ENCODE results near the gene NKG7.

The NKG7 gene

DNA sequence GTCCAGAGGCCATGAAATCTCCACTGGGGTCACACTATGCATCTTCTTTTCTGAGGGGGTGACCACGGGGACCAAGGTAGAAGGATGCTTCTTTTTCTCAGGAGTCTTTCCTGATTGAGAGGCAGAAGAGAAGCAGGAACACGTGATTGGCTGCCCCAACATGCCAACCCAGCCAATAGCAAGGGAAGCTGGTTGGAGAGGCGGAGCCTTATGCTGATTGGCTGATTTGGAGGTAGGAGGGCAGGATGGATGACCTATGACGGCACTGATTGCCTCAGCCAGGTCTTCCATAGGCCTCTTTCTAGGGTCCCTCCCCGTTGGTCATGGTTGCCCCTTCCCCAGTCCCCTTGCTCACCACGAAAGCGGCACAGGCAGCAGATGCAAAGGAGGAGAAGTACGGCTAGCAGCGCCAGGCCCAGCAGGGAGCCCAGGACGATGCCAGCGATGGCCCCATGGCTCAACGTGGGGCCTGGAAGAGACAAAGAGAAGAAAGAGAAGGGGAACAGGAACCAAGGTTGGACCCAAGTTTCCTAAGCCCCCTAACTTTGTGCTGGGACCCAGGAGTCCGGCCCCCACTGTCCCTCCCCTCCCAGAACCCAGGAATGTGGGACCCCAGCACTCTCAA lies 38.5 kb downstream of the NKG7 start:
- no peak for DNase-seq

DNA sequence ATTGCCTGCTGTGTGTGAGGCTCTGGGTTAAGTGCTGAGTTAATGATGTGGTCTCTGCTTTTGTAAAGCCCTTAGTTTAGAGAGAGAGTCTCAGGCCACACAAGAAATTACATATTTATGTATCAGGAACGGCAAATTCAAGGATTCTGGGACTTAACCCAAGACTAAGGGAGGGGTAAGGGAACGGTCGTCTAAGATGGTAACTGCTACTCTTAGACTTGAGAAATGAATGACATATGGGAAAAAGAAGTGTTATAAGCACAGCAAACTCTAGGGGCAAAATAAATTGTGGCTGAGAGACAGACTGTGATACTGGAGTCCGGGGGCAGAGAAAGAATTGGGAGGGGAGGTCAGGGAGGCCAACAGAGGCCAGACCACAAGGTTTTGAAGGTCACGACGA lies 40.7 kb downstream of the NKG7 start:
- no peak for DNase-seq

DNA sequence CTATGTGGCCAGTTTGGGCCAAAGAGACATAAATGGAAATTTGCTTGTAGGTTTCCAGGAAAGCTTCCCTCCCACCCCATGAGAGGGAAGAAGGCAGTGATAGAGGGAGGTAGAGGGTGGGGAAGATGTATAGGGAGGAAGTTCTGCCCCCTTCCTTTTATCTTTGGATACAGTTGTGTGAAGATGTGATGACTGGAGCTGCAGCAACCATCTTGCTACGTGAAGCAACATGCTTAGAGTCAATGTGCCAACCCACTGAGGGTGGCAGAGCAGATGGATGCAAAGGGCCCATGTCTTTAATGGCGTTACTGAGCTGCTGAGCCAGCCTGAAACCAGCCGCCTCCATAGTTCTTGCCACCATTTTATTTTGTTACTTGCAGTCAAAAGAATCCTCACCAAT lies 41.3 kb downstream of the NKG7 start:
- no peak for DNase-seq

DNA sequence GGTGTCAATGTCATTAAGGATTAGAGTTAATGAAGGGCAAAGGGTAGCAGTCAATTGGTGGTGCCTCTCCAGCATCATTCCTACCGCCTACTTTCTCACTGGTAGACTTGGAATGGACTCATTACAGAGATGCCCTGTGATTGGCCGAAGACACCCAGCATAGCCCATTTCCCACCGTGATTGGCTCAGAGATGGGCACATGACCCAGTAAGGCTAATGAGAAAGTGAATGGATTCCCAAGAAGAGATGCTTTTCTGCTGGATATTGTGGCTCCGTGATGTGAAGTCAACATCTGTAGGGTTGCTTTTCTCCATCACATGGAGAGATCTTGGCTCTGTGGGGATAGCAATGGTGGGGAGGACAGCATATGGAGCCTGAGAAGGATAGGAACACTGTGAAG lies 42.1 kb downstream of the NKG7 start:
- DNase-seq, result no peak

DNA sequence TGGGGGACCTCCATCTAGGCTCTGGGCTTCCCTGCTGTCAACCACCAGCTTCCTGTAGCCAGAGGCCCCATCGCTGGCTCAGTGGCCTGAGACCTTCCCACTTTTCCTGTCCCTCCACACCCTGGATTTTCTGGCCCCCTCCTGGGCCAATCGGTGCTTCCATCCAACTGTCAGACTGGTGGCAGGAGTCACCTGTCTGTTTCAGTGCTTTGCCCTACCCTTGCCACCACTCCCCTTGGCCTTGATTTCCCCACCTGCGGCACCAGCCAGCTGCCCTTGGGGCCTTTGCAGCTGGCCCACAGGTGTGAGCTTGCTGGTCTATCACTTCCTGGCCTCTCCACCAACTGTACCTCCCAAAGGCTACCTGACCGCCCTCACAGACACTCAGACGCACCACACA lies 43.0 kb downstream of the NKG7 start:
- no peak for DNase-seq

DNA sequence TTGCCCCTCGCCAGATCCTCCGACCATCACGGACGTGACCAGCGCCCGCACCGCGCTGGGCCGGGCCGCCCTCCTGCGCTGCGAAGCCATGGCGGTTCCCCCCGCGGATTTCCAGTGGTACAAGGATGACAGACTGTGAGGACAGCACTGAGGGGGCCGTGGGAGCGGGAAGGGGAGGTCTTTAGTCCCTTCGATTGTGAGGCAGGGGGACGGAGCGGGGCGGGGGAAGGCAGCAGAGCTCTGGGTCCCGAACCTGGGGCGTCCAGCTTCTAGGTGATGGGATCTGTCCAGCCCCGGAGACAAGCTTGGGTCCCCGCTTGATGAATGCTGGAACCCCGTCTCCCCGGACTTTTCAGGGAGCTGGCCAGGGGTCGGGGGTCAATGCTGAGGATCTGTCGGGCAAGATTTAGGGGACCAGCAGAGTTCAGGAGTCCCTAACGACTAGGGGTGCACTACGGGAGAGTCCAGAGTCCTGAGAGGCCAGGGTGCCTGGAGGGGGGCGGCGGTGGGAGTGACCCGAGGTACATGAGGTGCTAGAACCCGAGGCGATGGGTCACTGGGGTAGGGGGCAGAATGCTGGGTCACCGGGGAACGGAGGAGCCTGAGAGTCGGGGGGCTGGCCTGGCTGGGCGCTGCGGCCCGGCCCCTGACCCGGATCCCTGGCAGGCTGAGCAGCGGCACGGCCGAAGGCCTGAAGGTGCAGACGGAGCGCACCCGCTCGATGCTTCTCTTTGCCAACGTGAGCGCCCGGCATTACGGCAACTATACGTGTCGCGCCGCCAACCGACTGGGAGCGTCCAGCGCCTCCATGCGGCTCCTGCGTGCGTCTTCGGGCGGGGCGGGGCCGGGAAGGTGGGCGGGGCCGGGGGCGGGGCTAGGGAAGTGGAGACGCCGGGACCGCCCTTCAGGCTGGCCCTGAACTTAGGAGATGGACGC lies 45.1 kb downstream of the NKG7 start:
- DNase-seq, result peak; percentile 87

DNA sequence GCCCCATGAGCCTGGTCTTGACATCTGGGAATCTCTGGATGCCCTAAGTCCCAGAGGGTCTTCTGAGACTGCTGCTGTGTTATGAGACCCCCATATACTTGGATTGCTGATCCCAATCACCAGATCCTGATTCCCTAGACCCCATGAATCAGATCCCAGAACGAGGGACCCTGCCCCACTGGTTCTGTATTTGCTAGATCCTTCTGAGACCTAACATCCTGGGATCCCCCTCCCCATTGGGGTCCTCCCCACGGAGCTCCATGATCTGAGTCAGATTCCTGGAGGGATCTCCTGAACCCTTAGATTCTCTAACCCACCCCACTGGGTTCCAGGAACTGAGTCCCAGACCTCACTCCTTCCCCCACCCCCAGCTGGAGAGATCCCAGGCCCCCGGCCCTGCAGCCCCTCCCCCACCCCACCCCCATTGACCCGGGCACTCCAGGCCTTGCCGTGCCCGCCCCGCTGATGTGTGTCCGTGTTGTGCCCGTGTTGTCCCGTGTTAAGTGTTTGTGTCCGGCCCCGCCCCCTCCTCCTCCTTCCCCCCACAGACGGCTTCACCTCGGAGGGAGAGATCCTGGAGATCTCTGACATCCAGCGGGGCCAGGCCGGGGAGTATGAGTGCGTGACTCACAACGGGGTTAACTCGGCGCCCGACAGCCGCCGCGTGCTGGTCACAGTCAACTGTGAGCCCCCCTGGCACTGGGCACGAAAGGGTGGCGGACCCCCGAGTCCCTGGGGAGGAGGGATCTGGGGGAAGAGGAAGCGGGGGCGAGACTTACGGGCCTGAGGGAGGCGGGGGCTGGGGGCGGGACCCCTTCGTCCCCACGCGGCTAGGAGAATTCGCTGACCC lies 46.0 kb downstream of the NKG7 start:
- no peak for DNase-seq

DNA sequence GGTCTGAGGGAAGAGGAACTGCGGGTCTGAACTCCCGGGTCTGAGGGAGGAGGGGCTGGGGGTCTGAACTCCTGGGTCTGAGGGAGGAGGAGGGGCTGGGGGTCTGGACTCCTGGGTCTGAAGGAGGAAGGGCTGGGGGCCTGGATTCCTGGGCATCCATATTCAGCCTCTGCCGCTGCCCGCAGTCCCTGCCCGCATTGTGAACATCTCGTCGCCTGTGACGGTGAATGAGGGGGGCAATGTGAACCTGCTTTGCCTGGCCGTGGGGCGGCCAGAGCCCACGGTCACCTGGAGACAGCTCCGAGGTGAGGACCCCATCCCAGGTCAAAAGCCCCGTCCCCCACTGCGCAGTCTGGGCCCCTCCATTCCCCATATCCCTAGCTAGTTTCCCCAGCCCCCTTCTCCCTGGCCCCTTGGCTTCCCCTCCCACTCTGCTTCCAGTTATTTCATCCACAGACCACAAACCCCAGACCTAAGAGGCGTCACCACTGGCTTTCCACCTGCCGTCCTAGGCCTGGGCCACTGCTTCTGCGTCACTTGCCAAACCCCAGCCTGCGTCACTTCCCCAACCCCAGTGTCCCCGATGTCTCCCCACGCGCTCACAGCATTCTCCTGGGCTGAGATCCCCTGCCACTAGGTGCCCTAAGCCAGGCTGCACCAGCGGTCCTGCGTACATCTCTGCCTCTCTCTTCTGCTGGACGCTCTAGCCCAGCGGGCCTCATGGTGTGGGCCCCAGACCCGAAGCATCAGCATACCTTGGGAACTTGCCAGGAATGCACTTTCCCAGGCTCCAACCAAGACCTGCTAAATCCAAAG lies 47.1 kb downstream of the NKG7 start:
- no peak for DNase-seq

DNA sequence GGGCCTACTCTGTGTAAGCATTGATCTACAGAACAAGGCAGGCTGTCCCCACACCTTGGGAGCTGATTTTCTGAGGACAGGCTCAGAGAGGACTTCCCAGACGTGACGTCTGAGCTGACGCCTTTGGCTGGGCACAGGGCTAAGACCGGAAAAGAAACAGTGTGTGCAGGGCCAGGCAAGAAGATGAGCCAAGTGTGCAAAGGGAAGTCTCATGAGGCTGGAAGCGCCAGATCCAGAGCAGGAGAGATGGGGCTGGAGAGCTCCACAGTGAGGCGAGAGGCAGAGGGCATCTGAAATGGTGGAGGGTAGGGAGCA lies 48.3 kb downstream of the NKG7 start:
- no peak for DNase-seq

DNA sequence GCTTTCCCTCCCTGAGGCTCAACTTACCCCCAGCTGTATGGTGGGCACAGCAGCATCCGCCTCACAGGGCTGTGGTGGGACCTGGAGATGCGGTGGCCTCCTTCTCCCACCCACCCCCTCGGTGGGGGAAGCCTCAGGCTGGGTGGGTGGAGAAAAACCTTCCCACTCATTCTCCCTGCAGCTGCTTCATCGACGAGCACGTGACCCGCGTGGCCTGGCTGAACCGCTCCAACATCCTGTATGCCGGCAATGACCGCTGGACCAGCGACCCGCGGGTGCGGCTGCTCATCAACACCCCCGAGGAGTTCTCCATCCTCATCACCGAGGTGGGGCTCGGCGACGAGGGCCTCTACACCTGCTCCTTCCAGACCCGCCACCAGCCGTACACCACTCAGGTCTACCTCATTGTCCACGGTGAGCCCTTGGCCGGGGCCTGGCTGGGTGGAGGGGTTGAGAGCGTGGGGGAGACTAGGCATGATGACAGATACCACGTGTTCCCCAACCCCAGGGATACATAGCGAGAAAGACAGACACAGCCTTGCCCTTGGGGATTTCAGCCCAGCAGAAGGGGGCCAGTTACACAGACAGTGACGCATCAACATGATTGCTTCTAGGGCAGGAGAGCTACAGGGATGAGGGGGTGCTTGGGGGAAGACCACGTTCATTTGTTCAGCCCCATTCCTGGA lies 48.8 kb downstream of the NKG7 start:
- DNase-seq, result no peak

DNA sequence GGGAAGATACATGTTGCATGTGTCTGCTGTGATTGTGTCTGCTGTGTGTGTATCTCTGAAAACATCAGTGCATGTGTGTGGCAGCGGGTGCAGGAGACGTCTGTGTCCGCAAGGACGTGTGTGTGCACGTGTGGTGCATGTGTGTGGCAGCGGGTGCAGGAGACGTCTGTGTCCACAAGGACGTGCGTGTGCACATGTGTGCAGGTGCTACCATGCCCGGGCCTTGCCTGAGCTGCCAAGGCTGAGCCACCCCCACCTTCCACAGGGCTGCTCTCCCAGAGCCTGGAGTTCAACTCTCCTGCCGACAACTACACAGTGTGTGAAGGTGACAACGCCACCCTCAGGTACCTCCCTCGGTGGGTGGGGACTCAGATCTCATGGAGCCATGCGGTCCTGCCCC lies 50.7 kb downstream of the NKG7 start:
- no peak for DNase-seq
